ENCODE data around the gene FBN1. TPM values are rescaled to one million over a fixed set of nuclear protein-coding genes. Genes with fewer than 3 reads are reported as not detected.

FBN1 gene
- polyA plus RNA-seq, 2 of the 4 experiments (the other 2 are of a cell fraction): 6.3 to 9.4 TPM

DNA sequence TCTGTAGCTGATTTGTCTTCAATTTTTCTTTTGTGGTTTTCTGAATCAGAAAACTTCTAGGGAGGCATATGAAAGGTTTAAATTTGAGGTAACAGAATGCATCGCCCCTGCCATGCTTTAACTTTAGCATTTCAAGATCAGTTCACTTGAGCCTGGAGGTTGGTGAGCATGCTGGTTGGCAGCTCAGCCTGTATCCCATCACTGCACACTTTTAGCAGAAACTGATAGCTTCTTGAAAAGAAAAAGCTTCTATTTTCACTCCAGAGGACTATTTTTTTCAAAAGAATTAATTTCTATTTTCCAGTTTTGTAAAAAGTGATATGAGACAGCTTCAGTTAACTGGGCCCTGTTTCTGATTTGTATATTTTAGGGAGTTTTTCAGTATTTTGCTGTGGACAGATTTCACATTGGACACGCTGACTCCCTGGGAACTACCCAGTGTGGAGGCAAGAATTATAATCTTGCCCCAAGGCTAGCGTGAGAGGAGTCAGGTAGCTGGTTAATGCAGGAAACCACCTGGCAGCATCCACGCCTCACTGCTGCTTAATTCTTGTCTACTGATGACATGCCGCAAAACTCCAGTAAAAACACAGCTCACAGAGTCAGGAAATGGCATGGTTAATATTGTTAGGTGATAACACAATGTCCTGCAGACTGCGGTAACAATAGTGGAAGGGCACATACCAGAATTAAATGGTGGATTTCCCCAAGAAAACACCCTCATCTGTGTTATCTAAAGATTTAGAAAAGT, 242.9 kb downstream of the FBN1 start:
- ATAC-seq (no peak), DNase-seq (ENCODE audit: low read depth in 1 of 2, low spot score in 1 of 2) (no peak), FAIRE-seq (no peak)
- Histone ChIP-seq H3K9me3 (no peaks in the 10 kb centered on the region), H3K4me2 (no peak overlapping the region), H3K4me3 (no peak overlapping the region), H3K27ac (no peak overlapping the region), H3K4me1 (no peaks in the 10 kb centered on the region)
- 90% methylated on average over 6 of the region's 6 CpGs for WGBS (ENCODE audit: missing lambda C conversion rate)
- CTCF ChIA-PET: no interaction called here
- POLR2A ChIA-PET: no interaction called here
- TF ChIP-seq MAFK (IDR thresholded peaks at IDR 0.05; ENCODE audit: partially characterized antibody) (no peak), FOXS1 (CRISPR knock-in tag; IDR thresholded peaks at IDR 0.05) (no peak), EP300 (IDR thresholded peaks at IDR 0.05) (no peak), TP53 (CRISPR knock-in tag; IDR thresholded peaks at IDR 0.05) (no peak), BHLHE40 (IDR thresholded peaks at IDR 0.05; ENCODE audit: low read depth, low read length) (no peak), MAZ (IDR thresholded peaks at IDR 0.05; ENCODE audit: borderline replicate concordance, low read depth, low read length) (no peak), ZFP36 (IDR thresholded peaks at IDR 0.05; ENCODE audit: borderline replicate concordance, partially characterized antibody) (no peak), EHF (CRISPR knock-in tag; IDR thresholded peaks at IDR 0.05) (no peak), CBX8 (IDR thresholded peaks at IDR 0.05) (no peak), POLR2AphosphoS2 (conservative IDR thresholded peaks at IDR 0.05; ENCODE audit: low read length) (no peak), NPAS2 (CRISPR knock-in tag; IDR thresholded peaks at IDR 0.05; ENCODE audit: borderline replicate concordance) (no peak), MYC (IDR thresholded peaks at IDR 0.05; ENCODE audit: borderline replicate concordance, low read length) (no peak), ZSCAN20 (CRISPR knock-in tag; IDR thresholded peaks at IDR 0.05) (no peak), TFCP2L1 (CRISPR knock-in tag; IDR thresholded peaks at IDR 0.05) (no peak), HOXB5 (CRISPR knock-in tag; IDR thresholded peaks at IDR 0.05) (no peak), JUNB (IDR thresholded peaks at IDR 0.05) (no peak)
- TF ChIP-seq, protein P1, sequence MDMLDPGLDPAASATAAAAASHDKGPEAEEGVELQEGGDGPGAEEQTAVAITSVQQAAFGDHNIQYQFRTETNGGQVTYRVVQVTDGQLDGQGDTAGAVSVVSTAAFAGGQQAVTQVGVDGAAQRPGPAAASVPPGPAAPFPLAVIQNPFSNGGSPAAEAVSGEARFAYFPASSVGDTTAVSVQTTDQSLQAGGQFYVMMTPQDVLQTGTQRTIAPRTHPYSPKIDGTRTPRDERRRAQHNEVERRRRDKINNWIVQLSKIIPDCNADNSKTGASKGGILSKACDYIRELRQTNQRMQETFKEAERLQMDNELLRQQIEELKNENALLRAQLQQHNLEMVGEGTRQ (IDR thresholded peaks at IDR 0.05): no peak
- TF ChIP-seq, protein P2, sequence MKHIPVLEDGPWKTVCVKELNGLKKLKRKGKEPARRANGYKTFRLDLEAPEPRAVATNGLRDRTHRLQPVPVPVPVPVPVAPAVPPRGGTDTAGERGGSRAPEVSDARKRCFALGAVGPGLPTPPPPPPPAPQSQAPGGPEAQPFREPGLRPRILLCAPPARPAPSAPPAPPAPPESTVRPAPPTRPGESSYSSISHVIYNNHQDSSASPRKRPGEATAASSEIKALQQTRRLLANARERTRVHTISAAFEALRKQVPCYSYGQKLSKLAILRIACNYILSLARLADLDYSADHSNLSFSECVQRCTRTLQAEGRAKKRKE (CRISPR knock-in tag; IDR thresholded peaks at IDR 0.05; ENCODE audit: low read depth): no peak
- TF ChIP-seq, protein P3, sequence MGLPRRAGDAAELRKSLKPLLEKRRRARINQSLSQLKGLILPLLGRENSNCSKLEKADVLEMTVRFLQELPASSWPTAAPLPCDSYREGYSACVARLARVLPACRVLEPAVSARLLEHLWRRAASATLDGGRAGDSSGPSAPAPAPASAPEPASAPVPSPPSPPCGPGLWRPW (IDR thresholded peaks at IDR 0.05): no peak
- TF ChIP-seq, protein P4, sequence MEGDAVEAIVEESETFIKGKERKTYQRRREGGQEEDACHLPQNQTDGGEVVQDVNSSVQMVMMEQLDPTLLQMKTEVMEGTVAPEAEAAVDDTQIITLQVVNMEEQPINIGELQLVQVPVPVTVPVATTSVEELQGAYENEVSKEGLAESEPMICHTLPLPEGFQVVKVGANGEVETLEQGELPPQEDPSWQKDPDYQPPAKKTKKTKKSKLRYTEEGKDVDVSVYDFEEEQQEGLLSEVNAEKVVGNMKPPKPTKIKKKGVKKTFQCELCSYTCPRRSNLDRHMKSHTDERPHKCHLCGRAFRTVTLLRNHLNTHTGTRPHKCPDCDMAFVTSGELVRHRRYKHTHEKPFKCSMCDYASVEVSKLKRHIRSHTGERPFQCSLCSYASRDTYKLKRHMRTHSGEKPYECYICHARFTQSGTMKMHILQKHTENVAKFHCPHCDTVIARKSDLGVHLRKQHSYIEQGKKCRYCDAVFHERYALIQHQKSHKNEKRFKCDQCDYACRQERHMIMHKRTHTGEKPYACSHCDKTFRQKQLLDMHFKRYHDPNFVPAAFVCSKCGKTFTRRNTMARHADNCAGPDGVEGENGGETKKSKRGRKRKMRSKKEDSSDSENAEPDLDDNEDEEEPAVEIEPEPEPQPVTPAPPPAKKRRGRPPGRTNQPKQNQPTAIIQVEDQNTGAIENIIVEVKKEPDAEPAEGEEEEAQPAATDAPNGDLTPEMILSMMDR (IDR thresholded peaks at IDR 0.05): no peak

DNA sequence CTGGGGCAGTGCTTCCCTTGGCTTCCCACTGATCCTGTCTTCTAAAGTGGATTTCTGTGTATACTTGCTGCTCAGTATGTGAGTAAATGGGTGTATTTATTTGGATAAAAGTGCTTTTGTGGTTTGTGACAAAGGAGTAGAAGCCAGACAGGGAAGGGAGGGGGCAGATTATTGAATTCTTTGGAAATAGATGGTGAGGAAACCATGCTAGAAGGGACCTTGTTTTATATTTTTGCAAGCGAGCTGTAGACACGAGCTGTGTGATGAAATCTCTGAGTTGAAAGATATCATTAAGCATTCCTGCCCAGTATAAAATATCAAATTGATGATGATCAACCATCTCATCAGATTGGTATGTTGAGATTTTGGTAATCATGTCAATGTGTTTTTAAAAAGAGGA, 245.4 kb downstream of the FBN1 start:
- H3K4me3 ChIP-seq: no peak overlapping the region
- no peak for DNase-seq (ENCODE audit: low read depth in 1 of 2, low spot score in 1 of 2)
- no peak for FAIRE-seq
- WGBS (ENCODE audit: missing lambda C conversion rate): 17% methylated on average over 2 of the region's 2 CpGs
- H3K4me1 ChIP-seq: no peaks in the 10 kb centered on the region
- H3K4me2 ChIP-seq: no peak overlapping the region
- H3K9me3 ChIP-seq: no peaks in the 10 kb centered on the region
- no peak overlapping the region for H3K27ac ChIP-seq
- CTCF ChIA-PET: interaction anchor here (0.9 to 1.5 kb wide), 2 partner anchors 25 to 41 kb away, joined by 3 read pairs; no protein-coding TSS in a partner anchor
- POLR2A ChIA-PET: no interaction called here
- no peak for TF ChIP-seq RCOR1 (IDR thresholded peaks at IDR 0.05; ENCODE audit: low read depth, low read length)
- TF ChIP-seq MAFK (IDR thresholded peaks at IDR 0.05; ENCODE audit: partially characterized antibody): no peak
- no peak for TF ChIP-seq NPAS2 (CRISPR knock-in tag; IDR thresholded peaks at IDR 0.05; ENCODE audit: borderline replicate concordance)
- TF ChIP-seq, protein P4 (IDR thresholded peaks at IDR 0.05): no peak
- no peak for TF ChIP-seq TFCP2L1 (CRISPR knock-in tag; IDR thresholded peaks at IDR 0.05)
- TF ChIP-seq POLR2A (IDR thresholded peaks at IDR 0.05; ENCODE audit: low read length): no peak
- no peak for TF ChIP-seq KDM1A (IDR thresholded peaks at IDR 0.05; ENCODE audit: low read depth)
- no peak for TF ChIP-seq ZC3H11A (IDR thresholded peaks at IDR 0.05)
- TF ChIP-seq POLR2AphosphoS2 (conservative IDR thresholded peaks at IDR 0.05; ENCODE audit: low read length): no peak
- no peak for TF ChIP-seq SMC3 (IDR thresholded peaks at IDR 0.05)
- TF ChIP-seq EHMT2 (IDR thresholded peaks at IDR 0.05; ENCODE audit: low read depth): no peak
- TF ChIP-seq GATA3 (IDR thresholded peaks at IDR 0.05; ENCODE audit: borderline replicate concordance): no peak
- TF ChIP-seq ZFP36 (IDR thresholded peaks at IDR 0.05; ENCODE audit: borderline replicate concordance, partially characterized antibody): no peak
- no peak for TF ChIP-seq PHF8 (IDR thresholded peaks at IDR 0.05; ENCODE audit: borderline replicate concordance, low read depth)
- no peak for TF ChIP-seq RFX5 (IDR thresholded peaks at IDR 0.05)
- no peak for TF ChIP-seq HOXB13 (CRISPR knock-in tag; IDR thresholded peaks at IDR 0.05; ENCODE audit: low read depth)
- no peak for ATAC-seq
